GM19438 (cell line): ENCODE results near the gene PRPSAP1.
A peak's percentile ranks its signal among the peaks of the same experiment; 100 is the strongest.

Source experiments
- ATAC-seq: cut with Tn5 transposase; IDR thresholded peaks from one replicate; pipeline ENCODE4 v1.9.1; 2021; ENCODE audit warnings: low read depth; ENCODE audit not compliant: unreplicated experiment

The PRPSAP1 gene

DNA sequence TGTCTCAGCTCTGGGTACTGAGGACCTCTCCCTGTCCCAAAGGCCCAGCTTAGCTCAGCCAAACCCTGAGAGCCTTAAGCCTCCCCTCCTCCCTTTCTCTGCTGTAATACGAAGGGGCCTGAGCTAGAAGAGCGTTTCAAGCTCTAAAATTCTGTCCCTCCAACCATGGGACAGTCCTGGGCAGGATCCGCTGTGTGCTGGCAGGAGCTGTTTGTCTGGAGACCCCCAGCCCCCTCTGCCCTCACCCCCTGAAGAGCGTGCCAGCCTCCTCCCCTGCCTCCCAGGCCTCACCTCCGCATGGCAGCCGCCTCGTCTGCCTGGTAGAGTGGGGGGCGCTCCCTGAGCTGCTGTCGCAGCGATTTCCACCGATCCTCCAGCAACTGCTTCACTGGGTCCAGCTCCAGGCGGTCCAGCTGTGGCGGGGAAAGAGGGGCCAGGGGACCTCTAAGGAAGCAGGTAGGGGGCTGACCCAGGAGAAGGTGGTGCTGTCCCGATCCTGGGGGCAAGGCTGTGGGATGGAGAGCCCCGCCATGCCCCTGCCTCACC, 73.9 kb downstream of the PRPSAP1 start:
- no peak for ATAC-seq

- no peak for ATAC-seq
Observed at GRCh38 chr17:76278952-76279741, 74.6 kb downstream of the PRPSAP1 start.

DNA sequence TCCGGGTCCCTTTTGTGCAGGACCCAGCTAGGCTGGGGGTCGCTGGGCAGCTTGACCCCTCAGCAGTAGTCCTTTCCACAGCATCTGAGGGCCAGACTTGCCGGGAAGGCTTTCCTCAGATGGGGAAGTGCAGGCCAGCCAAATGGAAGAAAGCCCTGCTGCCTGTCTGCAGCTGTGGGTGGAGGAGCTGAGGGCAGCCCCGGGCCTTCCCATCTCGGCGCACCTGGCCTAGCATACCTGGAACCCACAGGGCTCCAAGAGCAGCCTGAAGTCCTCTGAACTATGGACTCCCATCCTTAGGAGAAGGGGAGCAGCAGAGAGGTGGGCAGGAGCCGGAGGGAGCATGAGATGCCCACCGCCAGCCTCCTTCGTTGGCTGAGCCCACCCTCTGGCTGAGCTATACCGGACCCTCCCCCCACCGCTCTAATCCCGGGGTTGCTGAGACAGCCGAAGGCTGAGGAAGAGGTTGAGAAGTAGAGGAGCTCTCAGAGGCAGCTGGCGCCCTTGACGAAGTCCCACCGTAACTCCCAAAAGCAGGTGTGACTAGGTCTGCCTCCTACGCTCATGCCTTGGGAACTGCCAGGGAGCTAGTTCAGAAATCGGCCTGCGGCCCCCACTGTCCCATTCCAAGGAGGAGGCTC, 75.3 kb downstream of the PRPSAP1 start:
- ATAC-seq: no peak

DNA sequence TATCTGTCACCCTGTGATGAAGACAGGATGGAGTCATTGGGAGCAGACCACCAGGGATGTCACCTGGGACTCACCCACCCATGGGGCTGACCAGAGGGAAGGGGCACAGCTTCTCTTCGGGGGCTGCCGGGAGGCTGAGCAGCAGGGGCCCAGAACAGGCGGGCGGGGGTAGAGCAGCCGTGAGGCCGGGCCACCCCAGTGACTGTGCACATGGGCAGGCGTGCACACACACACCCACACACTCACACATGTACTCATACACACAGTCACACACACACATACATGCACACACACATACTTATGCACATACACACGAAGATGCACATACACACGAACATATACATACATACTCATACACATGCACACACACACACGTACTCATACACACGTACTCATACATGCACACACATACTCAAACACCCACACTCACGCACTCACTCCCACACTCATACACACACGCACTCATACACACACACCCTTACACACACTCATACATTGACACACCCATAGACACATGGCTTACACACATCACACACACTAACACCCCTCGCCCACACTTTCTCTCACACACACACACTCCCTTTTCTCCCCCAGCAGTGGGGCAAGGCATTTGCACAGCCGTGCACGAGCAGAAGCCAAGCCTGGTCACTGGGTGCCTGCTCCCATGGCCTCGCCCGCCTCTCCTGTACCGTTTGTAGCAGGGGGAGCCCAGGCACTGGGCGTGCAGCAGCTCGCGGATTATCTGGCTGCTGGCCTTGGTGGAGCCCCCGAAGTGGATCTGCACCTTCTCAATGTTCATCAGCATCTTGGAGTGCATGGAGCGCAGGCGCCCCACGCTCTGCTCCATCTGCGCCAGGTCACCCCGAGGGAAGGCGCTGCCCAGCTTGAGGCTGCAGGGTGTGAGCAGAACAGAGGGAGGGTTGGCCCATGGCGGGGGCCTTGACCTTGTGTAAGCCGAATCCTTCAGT, 76.1 kb downstream of the PRPSAP1 start:
- ATAC-seq: no peak

GRCh38 chr17:76276461-76277299, 77.0 kb downstream of the PRPSAP1 start:
- no peak for ATAC-seq

GRCh38 chr17:76276069-76276431, 77.7 kb downstream of the PRPSAP1 start:
- ATAC-seq: no peak

DNA sequence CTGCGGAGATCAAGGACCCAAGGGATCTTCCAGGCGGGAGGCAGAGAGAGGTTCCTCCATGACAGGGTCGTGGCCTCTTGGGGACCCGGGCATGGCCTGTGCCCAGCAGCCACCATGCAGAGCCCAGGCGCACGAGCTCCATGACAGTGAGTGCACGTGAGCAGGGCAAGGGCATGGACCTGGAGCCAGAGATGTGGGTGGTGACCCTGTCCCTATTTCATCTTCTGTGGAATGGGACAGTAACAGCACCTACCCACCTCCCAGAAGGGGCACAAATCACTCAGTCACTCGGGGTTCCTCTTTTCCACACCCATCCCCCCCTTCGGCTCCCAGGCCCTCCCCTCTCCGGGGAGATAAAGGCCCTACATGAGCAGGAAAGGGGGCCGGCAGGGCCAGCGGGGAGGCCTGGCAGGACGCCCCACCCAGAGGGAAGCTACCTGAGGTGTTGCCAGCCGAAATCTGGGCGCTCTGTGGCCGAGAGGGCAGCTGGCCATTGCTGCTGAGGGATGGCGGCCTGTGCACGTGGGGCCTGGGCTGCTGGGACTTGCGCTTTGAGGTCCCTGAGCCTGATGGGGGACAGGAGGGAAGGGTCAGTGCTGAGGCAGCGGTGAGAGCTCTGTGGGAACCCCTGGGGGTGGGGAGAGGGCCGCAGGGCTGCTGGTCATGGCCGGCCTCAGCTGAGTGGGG, 78.2 kb downstream of the PRPSAP1 start:
- no peak for ATAC-seq

DNA sequence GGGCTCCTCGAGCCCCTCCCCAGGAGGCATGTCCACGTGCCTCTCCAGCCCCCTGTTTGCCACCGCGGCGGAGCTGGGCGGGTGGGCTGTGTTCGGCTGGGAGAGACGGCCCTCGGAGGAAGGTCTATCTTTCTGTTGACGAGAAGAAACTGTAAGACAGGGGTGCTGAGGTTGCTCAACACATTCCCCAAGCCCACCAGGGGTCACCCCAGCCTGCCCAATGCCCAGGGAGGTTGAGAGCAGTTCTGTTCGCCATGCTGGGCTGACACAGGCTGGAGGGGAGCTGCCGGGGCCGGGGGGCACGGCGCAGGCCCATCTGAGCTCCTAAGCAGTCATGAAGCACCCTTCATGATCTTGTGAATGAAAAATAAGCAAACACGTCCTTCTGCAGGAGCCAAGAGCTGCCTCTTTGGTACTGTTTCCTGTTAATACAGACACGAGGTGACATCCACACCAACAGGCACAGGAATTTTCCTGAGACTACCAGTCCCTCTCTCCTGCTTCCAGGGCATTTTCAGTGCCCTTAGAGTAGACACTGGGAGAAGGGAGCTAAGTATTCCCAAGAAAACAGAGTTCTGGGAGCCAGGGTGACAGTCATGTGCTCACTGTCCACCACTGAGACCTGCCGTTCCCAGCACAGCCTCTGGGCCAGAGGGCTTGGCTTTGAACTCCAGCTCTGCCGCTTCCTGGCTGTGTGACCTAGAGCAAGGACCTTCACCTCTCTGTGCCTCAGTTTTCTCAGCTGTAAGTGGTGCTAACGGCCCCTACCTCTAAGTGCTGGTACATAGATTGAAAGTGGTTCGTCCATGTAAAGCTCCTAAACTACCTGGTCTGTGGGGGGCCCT, 79.4 kb downstream of the PRPSAP1 start:
- no peak for ATAC-seq

GRCh38 chr17:76273445-76274111, 80.1 kb downstream of the PRPSAP1 start:
- no peak for ATAC-seq

GRCh38 chr17:76272541-76273444, 80.9 kb downstream of the PRPSAP1 start:
- peak; percentile 10 for ATAC-seq

GRCh38 chr17:76271669-76272540, 81.8 kb downstream of the PRPSAP1 start:
- peak; percentile 46 for ATAC-seq

DNA sequence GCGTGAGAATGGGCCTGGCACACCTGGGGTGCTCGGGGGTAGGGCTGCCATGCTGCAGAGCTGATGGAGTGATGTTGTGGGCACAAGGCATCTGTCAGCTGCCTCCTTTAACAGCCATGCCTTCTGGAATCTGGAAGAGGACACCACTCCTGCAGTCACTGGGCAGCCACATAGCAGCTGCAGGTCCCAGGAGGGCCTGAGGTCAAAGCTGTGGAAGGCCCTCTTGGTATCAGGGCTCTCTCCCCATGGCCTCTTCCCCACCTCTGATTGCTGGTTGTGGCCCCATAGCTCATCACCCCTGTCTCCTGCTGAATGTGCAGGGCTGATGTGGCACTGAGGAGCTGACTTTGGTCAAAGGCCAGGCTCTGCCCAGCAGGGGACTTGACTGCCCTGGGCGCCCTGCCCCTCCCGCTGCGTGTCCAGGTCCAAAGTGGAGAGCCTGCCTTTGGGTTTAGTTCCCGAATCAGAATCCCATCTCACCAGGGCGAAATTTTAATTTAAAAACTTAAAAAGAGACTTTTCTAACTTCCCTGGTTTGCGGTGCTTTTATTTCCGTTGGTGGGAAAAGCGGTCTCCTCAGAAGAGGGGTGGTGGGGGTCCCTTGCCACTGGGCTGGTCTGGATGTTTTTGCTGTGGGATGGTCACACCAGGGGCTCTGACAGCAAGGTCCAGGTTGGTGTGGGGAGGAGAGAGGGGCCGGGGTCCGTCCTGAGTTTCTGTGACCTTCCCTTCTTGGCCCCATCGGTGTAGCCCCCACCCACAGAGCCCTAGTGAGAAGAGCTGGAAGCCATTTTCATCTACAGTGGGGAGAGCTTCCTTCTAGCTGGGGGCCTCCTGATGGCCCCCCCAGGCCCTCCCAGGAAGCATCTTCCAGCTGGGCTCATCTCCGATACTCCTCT, 82.7 kb downstream of the PRPSAP1 start:
- ATAC-seq: no peak

GRCh38 chr17:76270127-76270592, 83.6 kb downstream of the PRPSAP1 start:
- ATAC-seq: no peak

DNA sequence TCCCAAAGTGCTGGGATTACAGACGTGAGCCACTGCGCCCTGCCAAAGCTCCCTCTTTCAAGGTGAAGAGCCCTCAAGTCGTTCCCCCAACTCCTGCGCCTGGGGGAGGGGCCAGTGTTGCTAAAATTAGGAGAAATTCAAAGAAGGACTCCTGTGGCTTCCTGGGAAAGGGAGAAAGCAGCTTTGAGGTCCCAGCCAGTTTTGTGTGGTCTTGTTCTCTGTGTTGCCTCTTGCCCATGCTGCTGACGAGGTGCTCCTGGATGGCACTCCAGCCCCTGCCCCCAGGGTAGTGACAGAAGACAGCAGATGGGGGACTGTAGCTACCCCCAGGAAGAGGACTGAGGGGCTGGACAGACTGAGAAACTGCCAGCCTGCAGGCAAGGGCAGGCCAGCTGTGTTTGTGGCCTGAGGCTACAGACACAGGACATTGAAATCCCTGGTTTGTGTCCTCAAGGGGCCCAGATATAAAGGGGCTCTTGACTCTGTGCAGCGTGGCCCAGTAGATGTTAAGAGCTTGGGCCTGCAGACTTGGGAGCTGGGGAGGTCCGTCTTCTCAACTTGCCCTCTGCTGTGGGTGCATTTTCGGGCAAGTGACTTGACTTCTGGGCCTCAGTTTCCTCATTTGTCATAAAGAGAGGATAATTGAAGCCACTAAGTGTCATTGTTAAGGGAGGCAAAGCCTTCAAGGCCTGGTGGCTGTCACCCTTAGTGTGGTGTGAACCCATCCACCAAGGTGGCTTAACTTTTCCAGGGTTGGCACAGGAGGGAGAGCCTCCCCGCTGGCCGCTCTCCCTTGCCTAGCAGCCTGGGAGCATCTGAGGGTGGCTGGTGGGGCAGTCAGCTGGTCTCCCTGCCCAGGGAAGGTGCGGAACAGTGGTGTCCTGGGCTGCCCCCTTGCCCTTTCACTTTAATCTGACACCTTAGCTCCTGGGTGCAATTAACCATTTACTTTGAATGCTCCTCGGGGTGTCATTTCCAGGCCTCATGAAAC, 84.4 kb downstream of the PRPSAP1 start:
- ATAC-seq: no peak
